Activated T-helper 17 cell treated with anti-CD3 and anti-CD28 coated beads, Interleukin-2, amount 50 U/mL, for 72 hours (primary cell): ENCODE results near the gene ENPEP. TPM values are rescaled to one million over a fixed set of nuclear protein-coding genes. Genes with fewer than 3 reads are reported as not detected.

Experiments
- ATAC-seq: fragments of 150-1000 bp; cut with Tn5 transposase; replicated peaks from 2 replicates; pipeline ENCODE4 v1.10.0; 2021; ENCODE audit warnings: mild to moderate bottlenecking, moderate library complexity
- H3K27ac Mint-ChIP-seq: one replicate; pipeline ENCODE4 v1.8.0; 2022; ENCODE audit warnings: mixed read lengths
- H3K27me3 Mint-ChIP-seq: one replicate; pipeline ENCODE4 v1.8.0; 2022; ENCODE audit warnings: mixed read lengths
- H3K36me3 Mint-ChIP-seq: one replicate; pipeline ENCODE4 v1.8.0; 2022; ENCODE audit warnings: low read depth, mild to moderate bottlenecking, mixed read lengths
- H3K4me1 Mint-ChIP-seq: one replicate; pipeline ENCODE4 v1.8.0; 2022; ENCODE audit warnings: mixed read lengths
- H3K4me3 Mint-ChIP-seq: one replicate; pipeline ENCODE4 v1.8.0; 2022; ENCODE audit warnings: mild to moderate bottlenecking, mixed read lengths
- H3K9me3 Mint-ChIP-seq: one replicate; pipeline ENCODE4 v1.8.0; 2022; ENCODE audit warnings: mixed read lengths
- total RNA-seq, 2 donors: library from RNA; stranded (reverse); gene quantifications; one replicate each; pipeline ENCODE4 v1.2.3, GENCODE V29; 2022

Gene ENPEP
- total RNA-seq, 2 donors from 2014 or later: 0.16 TPM; not detected in 1

DNA sequence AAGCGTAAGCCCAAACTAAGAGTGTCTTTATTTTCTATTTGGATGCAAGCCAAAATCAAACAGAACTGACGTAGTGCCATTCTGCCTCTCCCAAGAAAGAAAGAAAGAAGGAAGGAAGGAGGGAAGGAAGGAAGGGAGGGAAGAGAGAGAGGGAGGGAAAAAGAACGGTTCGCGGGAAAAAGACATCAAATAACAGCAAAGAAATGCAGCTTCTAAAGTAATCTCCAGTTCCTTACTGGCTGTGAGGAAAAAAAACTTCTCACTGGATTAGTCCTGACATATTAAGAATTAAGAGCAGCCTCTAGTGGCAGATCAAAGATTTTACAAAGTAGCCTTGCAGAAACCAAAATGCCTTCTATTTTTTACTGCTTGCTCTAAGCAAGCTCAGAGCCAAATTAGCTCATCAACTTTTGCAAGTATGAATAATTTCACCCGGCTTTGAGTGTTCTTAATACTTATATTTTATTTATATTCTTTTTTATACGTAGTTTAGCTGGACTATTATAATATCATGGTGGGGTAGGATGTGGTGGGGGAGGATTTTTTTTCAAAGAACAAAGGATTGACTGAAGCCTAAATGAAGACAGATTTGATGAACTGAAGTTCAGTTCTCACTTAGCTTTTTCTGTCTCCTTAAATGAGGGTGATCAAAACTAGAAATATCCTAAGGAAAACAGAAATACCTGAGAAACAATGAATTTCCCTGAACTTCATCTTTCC is 110.3 kb downstream of the ENPEP start:
- H3K4me1 Mint-ChIP-seq: no peaks in the 10 kb centered on the region
- peaks cover 9% of the 10 kb centered on the region for H3K27me3 Mint-ChIP-seq
- ATAC-seq: no peak
- H3K27ac Mint-ChIP-seq: no peak overlapping the region
- H3K36me3 Mint-ChIP-seq: no peaks in the 10 kb centered on the region
- no peak overlapping the region for H3K4me3 Mint-ChIP-seq
- H3K9me3 Mint-ChIP-seq: no peaks in the 10 kb centered on the region

DNA sequence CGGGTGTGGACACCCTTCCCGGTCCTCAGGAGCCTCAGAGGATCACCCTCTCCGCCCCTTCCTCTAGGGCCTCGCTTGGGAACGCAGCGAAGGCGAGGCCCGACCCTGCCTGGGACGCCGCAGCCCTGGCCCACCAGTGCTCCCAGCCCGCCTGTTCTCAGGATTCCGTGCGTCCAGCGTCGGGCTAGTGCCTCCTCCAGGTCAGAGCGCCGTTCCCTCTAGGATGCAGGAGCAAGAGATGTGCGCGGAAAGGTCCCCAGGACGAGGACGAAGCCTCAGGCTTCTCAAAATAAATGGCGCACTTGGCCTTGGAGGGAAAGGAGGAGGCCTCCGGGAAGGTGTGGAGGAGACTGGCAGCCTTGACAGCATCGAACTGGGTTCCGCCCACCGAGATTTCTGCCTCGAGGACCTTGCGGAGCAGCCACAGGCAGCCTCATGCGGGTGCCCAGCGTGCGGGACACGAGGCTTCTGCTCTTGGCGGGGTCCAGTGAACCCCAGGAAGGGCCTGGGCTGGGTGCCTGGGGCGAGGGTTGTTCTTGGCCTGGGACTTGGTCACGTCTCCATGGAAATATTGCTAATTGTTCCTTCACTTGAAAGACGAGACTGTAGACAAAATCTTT is 111.8 kb downstream of the ENPEP start:
- H3K27ac Mint-ChIP-seq: no peak overlapping the region
- H3K36me3 Mint-ChIP-seq: no peaks in the 10 kb centered on the region
- H3K9me3 Mint-ChIP-seq: no peaks in the 10 kb centered on the region
- H3K27me3 Mint-ChIP-seq: peaks cover 13% of the 10 kb centered on the region
- no peaks in the 10 kb centered on the region for H3K4me1 Mint-ChIP-seq
- no peak overlapping the region for H3K4me3 Mint-ChIP-seq
- ATAC-seq: no peak

DNA sequence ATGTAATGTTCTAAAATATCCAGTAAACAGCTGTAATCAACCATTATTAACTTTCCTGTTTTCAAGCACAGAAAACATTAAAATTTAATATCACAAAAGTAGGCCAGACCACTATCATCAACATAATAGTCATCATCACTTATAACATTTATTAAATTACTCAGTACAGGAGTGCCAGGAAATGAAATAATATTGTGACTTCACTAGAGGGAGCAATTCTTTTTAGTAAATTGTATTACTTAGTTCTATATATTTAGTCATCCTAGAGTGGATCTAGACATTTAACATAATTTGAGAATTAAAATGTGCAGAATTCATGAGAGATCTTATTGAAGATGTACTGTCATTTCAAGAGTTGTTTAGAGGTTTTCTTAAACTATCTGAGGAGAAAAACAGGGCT is 113.3 kb downstream of the ENPEP start:
- ATAC-seq: no peak
- Mint-ChIP-seq H3K36me3 (no peaks in the 10 kb centered on the region), H3K27me3 (peaks cover 12% of the 10 kb centered on the region), H3K9me3 (no peaks in the 10 kb centered on the region), H3K27ac (no peak overlapping the region), H3K4me1 (no peaks in the 10 kb centered on the region), H3K4me3 (no peak overlapping the region)

DNA sequence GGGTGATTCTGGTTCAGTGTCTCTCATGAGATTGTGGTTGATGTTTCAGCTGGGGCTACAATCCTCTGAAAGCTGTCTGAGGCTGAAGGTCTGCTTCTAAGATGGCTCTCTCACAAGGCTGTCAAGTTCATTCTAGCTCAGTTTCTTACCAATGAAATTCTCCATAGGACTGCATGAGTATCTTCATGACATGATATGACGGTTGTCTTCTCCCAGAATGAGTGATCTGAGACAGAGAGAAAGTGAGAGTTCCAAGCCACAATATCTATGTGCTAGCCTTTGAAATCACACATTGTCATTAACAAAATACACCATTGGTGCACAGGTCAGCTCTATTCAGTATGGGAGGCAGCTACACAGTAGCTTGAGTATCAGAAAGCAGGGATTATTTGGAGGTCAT is 119.6 kb downstream of the ENPEP start:
- peaks cover 35% of the 10 kb centered on the region for H3K27me3 Mint-ChIP-seq
- H3K36me3 Mint-ChIP-seq: no peaks in the 10 kb centered on the region
- no peak overlapping the region for H3K4me3 Mint-ChIP-seq
- no peaks in the 10 kb centered on the region for H3K4me1 Mint-ChIP-seq
- H3K27ac Mint-ChIP-seq: no peak overlapping the region
- peaks cover 7% of the 10 kb centered on the region for H3K9me3 Mint-ChIP-seq
- peak; percentile 16 for ATAC-seq

DNA sequence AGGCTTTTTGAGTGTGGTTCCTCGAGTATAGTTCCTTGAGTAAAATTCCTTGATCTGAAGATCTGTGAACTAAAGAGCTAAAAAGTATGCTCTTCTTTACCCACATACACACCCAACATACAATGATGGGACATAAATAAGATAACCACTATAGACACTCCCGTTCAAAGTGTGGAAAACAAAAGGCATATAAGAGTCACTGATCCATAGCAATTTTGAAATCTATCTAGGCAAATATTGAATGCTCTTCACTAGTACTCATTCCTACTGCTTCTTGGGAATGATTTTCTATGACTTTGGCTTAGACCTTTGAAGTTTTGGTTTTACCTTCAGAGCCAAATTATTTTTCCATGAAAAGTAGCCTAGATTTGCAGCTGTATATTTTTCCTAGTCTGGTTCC is 120.5 kb downstream of the ENPEP start:
- no peak overlapping the region for H3K4me3 Mint-ChIP-seq
- no peak overlapping the region for H3K27ac Mint-ChIP-seq
- ATAC-seq: no peak
- H3K9me3 Mint-ChIP-seq: peaks cover 11% of the 10 kb centered on the region
- no peaks in the 10 kb centered on the region for H3K36me3 Mint-ChIP-seq
- H3K4me1 Mint-ChIP-seq: no peaks in the 10 kb centered on the region
- peaks cover 38% of the 10 kb centered on the region for H3K27me3 Mint-ChIP-seq

DNA sequence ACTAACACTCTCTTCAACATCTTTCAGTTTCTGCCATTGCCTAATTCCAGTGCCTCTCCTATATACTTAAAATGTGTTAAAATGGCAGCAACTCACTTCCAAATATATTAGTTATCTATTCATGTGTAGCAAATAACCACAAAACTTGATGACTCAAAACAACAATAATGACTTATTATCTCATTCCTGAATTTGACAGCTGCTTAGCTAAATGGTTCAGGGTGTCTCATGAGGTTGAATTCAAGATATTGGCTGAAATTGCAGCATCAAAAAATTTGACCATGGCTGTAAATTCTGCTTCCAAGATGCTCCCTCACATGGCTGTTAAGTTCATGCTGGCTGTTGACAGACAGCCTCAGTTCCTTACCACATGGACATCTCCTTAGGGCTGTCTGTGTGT is 121.6 kb downstream of the ENPEP start:
- no peak overlapping the region for H3K4me3 Mint-ChIP-seq
- H3K9me3 Mint-ChIP-seq: peaks cover 11% of the 10 kb centered on the region

DNA sequence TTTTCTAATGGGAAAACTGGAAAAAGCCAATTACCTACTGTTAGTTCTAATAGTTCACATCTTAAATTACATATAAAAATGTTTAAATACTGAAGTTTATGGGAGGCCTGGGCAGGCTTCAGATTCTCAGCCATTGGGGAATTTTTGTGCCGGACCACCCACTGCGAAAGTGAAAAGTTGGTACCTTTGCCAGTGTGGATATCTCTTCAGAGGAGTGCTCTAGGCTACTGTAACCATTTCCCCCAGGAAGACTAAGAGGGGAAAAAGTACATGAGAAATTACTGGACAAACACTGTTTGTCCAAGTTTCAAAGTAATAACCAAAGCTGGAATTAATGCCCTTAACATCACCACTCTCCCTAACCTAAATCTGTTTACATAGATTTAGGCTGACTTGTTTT is 126.1 kb downstream of the ENPEP start:
- no peak overlapping the region for H3K4me3 Mint-ChIP-seq
- no peak for ATAC-seq
- H3K9me3 Mint-ChIP-seq: peaks cover 4% of the 10 kb centered on the region
- no peaks in the 10 kb centered on the region for H3K36me3 Mint-ChIP-seq
- peaks cover 41% of the 10 kb centered on the region for H3K27me3 Mint-ChIP-seq
- H3K27ac Mint-ChIP-seq: no peak overlapping the region
- no peaks in the 10 kb centered on the region for H3K4me1 Mint-ChIP-seq

More for the DNA sequence above, 121.6 kb downstream of the ENPEP start:
- no peak for ATAC-seq
- Mint-ChIP-seq H3K4me1 (no peaks in the 10 kb centered on the region), H3K36me3 (no peaks in the 10 kb centered on the region), H3K27ac (no peak overlapping the region), H3K27me3 (peaks cover 37% of the 10 kb centered on the region)

DNA sequence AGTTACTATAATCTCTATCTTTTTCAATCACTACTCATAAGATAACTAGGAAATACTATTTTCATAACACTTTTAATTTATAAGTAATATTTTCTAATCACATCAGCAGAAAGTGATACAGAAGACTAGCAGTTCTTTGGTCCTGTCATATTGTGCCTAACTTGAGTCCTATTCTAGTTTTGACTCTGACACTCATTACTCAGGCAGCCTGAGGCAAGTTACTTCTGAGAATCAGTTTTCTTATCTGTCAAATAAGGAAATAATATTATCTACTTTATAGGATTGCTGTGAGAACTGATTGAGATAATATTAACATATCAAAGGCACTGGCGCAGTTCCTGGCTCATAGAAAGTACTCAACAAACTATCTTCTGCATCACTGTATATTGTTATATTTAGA is 129.1 kb downstream of the ENPEP start:
- Mint-ChIP-seq H3K4me3 (no peak overlapping the region), H3K27me3 (peaks cover 45% of the 10 kb centered on the region), H3K27ac (no peak overlapping the region), H3K9me3 (peaks cover 8% of the 10 kb centered on the region), H3K36me3 (no peaks in the 10 kb centered on the region), H3K4me1 (no peaks in the 10 kb centered on the region)
- ATAC-seq: no peak

DNA sequence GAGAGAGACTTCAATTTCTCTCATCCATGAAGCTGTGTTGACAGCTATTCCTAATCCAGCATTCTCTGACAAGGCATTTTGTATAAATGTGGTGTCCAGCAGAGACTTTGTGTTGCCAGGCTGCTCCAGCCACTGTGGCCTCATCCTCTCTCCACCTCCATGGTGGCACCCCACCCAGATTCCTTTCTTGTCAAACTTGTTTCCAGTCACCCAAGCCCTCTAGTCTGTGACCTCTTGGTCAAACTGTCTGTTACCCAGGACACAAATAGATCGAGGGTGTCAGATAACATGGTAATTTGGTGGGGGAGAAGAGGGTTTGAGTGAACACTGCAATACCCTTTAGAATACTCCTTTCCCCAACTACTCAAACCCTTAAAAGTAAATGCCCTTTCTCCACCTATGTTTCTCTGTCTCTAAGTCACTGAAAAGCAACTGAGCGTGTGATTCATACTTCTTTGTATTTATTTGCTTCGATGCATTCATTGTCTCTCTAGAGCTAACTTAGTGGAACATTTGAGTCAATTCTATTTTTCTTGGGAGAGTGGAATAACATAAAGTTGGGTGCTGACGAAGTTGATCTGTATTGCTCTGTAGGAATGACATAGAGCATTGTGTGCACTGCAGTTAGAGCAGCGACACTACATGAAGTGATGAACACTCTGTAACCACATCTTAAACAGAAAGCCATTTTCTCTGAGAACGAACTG is 133.2 kb downstream of the ENPEP start:
- H3K27me3 Mint-ChIP-seq: peaks cover 49% of the 10 kb centered on the region
- H3K9me3 Mint-ChIP-seq: peaks cover 5% of the 10 kb centered on the region
- H3K27ac Mint-ChIP-seq: no peak overlapping the region
- no peaks in the 10 kb centered on the region for H3K36me3 Mint-ChIP-seq
- no peak overlapping the region for H3K4me3 Mint-ChIP-seq
- ATAC-seq: no peak
- H3K4me1 Mint-ChIP-seq: no peaks in the 10 kb centered on the region

DNA sequence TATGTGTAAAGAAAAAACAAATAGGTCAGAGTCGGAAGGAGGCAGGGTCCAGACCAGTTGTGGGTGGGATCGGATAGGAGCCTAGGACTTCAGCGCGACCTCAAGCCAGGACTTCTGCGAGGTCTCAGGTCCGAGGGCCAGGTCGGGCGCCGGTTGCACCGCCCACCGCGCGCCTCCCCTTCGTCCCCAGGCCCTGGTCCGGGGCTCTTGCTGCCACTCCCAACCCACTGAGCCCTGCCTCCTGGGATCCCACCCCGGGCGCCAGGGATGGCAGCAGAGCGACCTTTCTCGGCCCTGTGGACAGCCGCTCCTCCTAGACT is 134.6 kb downstream of the ENPEP start:
- Mint-ChIP-seq H3K36me3 (no peaks in the 10 kb centered on the region), H3K4me3 (no peak overlapping the region), H3K27me3 (peaks cover 56% of the 10 kb centered on the region), H3K9me3 (peaks cover 5% of the 10 kb centered on the region), H3K4me1 (no peaks in the 10 kb centered on the region), H3K27ac (no peak overlapping the region)
- ATAC-seq: no peak

DNA sequence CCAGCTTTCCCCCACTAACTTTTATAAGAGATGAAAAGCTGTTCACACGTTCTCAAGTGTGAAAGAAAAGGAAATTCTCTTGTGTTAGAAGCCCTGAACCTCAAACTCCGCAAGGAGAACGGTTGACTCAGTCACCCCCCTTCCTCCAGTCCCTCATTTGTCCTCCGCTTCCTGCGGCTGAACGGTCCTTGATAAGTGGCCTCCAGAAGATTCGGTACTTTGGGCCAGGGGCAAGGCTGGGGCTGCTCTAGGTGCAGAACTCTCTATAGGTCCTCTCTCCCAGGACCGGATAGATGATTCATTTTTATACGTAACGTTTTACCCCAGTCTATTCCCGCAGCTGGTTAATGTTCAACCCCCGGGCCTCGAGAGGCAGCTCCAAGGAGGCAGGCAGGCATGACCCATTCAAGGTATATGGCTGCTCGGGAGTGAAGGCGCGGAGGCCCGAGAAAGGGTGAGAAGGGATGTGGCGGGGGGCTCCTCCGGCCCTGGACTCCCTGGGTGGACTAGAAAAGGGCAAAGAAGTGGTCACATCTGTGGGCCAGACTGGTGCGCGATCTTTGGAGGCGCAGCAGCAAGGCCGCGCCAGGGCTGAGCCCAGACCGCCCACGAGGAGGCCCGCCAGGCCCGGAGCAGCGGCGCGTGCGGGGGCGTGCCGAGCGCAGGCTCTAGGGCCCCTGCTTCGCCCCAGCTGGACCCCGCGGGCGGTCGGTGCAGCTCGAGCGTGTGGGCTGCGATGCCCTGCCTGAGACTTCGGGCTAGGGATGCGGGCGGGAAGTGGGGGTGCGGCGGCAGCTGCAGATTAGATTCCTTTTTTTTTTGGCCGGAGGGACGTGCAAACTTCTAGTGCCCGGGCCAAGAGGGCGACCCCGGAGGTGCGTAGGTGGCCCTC is 135.2 kb downstream of the ENPEP start:
- Mint-ChIP-seq H3K4me3 (no peak overlapping the region), H3K36me3 (no peaks in the 10 kb centered on the region), H3K9me3 (peaks cover 5% of the 10 kb centered on the region), H3K4me1 (no peaks in the 10 kb centered on the region), H3K27ac (no peak overlapping the region), H3K27me3 (peaks cover 58% of the 10 kb centered on the region)
- no peak for ATAC-seq

DNA sequence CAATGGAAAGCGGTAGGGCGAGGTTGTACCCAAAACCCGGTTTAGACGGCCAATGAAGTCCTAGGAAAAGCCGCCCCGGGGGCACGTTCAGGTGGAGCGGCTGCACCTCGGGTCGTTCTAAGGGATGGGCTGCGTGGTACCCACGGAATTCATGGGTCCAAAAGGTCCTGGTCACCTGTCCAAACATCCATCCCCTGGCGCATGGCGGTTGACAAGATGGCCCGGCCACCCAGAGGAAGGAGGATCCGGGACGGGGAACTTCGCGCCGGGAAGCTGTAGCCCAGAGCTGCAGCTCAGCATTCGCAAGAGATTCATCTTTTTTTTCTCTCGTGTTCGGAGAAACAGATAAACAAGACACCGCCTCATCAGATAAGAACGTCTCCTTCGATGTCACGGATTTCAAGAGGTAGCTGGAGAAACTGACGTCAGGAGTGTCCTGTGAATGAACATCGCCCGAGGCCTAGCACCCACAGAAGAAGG is 136.1 kb downstream of the ENPEP start:
- no peaks in the 10 kb centered on the region for H3K36me3 Mint-ChIP-seq
- peaks cover 5% of the 10 kb centered on the region for H3K9me3 Mint-ChIP-seq
- peaks cover 66% of the 10 kb centered on the region for H3K27me3 Mint-ChIP-seq
- H3K4me3 Mint-ChIP-seq: no peak overlapping the region
- ATAC-seq: no peak
- no peaks in the 10 kb centered on the region for H3K4me1 Mint-ChIP-seq
- no peak overlapping the region for H3K27ac Mint-ChIP-seq

DNA sequence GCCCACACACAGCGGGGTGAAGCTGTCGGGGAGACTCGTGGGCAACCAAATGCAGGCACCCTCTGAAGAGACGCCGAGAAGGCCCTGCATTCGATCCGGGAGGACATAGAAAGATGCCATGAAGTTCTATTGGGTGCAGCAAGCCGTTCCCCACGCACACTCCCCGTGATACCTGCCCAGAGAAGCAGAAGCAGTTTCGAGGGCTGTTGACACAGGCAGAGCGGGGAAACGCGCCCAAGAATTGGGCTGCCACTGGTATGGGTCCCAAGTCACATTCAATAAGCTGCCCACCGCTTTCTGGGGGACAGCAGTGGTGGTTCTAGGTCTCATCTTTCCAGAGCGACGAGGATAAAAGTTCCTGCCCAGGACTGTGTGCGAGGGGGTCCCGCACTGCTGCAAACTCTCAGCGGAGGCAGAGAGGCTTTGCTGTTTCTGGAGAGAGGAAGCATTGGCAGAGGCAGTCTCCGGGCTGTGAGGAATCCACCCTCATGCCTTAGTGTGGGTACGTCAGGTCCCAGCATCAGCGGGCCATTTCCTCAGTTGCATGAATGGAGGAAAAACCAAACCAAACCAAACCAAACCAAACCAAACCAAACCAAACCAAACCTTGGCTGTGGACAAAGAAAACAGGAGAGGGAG is 136.8 kb downstream of the ENPEP start:
- Mint-ChIP-seq H3K27ac (no peak overlapping the region), H3K4me1 (no peaks in the 10 kb centered on the region), H3K9me3 (peaks cover 5% of the 10 kb centered on the region), H3K36me3 (no peaks in the 10 kb centered on the region), H3K27me3 (peaks cover 71% of the 10 kb centered on the region), H3K4me3 (no peak overlapping the region)
- ATAC-seq: no peak

DNA sequence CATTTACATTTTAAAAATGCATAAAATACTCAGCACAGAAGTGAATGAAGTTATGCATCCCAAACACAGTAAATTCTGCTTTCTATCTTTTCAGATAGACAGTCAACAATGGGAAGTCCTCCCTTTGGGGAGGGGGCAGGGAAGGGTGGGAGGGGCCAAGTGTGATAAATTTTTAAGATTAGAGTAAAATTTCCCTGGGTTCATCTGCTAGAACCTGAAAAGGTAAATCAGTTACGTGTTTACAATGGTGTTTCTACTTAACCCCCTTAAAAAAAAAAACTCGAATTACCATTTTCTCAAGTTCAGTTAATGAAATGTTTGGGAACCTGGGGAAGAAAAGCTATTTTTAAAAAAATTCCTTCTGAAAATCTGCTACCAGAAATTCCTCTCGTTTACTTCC is 137.8 kb downstream of the ENPEP start:
- ATAC-seq: no peak
- H3K27ac Mint-ChIP-seq: no peak overlapping the region
- H3K4me1 Mint-ChIP-seq: no peaks in the 10 kb centered on the region
- no peak overlapping the region for H3K4me3 Mint-ChIP-seq
- no peaks in the 10 kb centered on the region for H3K9me3 Mint-ChIP-seq
- no peaks in the 10 kb centered on the region for H3K36me3 Mint-ChIP-seq
- H3K27me3 Mint-ChIP-seq: peaks cover 71% of the 10 kb centered on the region
